ENCODE data around the gene ZFP90.

GRCh38 chr16:68535331-68535730 lies 3.8 kb upstream of the ZFP90 start:
- TF ChIP-seq CTCF (IDR thresholded peaks at IDR 0.05 in 4 of 5, conservative IDR thresholded peaks at IDR 0.05 in 1 of 5): no peak
- TF ChIP-seq POLR2A (IDR thresholded peaks at IDR 0.05): no peak

Data from gastrocnemius medialis (tissue), 4 donors.